ENCODE measurements around the gene PLA2G10.
"Not testable (repeated sequence)": the region's sequence is repeated elsewhere in the genome, so short reads cannot be mapped to it uniquely, and the experiment has no call there.

The PLA2G10 gene, protein sequence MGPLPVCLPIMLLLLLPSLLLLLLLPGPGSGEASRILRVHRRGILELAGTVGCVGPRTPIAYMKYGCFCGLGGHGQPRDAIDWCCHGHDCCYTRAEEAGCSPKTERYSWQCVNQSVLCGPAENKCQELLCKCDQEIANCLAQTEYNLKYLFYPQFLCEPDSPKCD

DNA sequence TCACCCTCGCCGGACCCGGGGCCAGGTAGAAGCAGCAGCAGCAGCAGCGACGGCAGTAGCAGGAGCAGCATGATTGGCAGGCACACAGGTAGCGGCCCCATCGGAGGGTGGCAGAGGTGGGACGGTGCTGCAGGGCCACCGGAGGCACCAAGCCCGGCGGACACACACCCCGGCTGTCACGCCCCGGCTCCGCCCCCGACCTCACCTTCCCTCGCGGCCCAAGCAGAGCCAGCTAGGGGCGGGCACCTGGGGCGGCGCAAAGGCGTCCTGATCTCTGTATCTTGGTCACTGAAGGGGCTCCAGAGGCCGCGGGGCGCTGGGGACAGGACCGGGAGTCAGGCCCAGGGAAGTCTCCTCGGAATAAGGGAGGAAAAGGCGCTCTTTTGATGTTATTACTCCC is at the start of gene PLA2G10:
TSS of gene PLA2G10 (minus strand) at position 180 of the 400 bp plus-strand sequence. CDS start at position 101, 79 bp downstream.
- DNase-seq (ENCODE audit: low spot score) = not testable (repeated sequence)

DNA sequence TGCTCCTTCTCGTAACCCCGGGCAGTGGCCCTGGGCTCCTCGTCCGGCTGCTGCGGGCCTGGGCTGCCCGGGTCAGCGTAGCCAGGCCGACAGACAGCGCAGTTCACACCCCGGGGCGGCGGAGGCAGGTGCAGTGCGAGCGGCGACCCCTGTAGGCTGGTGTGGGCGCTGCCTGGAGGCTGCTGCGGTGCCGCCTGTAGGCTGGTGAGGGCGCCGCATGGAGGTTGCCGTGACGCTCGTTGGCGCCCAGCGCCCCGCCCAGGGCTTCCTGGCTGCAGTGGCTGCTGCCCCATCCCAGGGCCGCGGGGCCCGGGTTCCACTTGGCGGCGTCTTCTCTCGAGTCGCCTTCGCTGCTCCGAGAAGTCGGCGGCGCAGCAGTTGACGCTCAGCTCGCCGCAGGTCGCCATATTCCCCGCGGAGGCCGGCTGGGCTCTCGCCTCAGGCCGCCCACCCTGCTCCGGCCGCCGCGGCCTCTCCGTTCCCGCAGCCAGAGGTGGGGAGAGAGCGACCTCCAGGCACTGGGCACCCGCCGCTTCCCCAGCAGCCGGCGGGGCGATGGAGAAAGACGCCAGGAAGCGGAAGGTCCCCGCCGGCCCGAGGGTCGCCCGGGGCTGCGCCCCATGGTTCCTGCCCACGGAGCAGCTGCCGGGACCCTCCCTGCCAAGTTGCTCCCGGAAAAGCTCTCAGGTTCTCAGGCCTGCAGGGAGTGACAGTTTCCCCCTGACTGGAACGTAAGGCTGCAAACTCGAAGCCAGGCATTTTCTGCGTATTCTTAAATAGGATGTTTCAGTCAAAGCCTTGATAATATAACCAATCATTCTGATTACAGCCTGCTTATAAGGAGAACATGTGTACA is 48.4 kb upstream of the PLA2G10 start, which contains the start of gene NPIPA2:
TSS of gene NPIPA2 (plus strand) at position 261 of the 856 bp plus-strand sequence. CDS start 5,533 bp downstream, outside the sequence.
- DNase-seq (ENCODE audit: low spot score) = not testable (repeated sequence)

DNA sequence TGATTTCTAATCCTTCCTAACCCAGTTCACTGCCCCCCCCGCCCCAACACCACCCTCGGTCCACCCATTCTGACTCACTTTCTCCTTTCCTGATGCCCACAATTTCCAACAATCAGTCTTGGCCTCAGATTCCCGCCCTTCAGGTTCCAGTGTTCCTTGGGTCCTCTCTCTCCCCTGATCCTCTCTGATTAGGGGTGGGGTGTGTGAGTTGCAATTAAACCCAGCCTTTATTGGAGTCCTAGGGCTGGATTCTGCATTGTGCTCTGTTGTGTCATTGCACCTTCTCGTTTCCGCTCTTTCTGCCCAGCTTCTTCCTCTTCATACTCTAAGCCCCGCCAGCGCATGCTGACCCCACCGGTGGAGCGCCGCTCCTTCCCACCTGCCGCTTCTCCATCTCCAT is 47.7 kb upstream of the PLA2G10 start:
- DNase-seq (ENCODE audit: low spot score) = not testable (repeated sequence)

DNA sequence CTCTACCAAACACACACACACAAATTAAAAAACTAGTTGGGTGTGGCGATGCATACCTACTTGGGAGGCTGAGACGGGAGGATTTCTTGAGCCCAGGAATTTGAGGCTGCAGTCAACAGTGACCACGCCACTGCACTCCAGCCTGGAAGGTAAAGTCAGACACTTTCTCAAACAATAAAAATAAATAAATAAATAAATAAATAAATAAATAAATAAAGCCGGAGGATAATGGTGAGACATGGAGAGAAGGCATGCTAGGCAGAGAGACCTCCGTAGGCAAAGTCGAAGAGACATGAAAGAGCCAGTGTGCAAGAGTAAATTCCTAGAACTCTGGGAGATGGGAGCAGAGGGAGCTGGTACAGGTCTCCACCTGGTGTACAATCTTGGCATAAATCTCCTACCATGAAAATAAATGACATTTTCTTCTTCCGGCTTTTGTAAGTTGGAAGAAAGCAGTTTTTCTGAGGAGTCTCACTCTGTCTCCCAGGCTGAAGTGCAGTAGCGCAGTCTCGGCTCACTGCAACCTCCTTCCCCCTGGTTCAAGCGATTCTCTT is 46.8 kb upstream of the PLA2G10 start:
- not testable (repeated sequence) for DNase-seq (ENCODE audit: low spot score)

DNA sequence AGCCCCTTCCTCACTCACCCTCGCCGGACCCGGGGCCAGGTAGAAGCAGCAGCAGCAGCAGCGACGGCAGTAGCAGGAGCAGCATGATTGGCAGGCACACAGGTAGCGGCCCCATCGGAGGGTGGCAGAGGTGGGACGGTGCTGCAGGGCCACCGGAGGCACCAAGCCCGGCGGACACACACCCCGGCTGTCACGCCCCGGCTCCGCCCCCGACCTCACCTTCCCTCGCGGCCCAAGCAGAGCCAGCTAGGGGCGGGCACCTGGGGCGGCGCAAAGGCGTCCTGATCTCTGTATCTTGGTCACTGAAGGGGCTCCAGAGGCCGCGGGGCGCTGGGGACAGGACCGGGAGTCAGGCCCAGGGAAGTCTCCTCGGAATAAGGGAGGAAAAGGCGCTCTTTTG is 39.1 kb upstream of the PLA2G10 start:
- DNase-seq (ENCODE audit: low spot score) = not testable (repeated sequence)

DNA sequence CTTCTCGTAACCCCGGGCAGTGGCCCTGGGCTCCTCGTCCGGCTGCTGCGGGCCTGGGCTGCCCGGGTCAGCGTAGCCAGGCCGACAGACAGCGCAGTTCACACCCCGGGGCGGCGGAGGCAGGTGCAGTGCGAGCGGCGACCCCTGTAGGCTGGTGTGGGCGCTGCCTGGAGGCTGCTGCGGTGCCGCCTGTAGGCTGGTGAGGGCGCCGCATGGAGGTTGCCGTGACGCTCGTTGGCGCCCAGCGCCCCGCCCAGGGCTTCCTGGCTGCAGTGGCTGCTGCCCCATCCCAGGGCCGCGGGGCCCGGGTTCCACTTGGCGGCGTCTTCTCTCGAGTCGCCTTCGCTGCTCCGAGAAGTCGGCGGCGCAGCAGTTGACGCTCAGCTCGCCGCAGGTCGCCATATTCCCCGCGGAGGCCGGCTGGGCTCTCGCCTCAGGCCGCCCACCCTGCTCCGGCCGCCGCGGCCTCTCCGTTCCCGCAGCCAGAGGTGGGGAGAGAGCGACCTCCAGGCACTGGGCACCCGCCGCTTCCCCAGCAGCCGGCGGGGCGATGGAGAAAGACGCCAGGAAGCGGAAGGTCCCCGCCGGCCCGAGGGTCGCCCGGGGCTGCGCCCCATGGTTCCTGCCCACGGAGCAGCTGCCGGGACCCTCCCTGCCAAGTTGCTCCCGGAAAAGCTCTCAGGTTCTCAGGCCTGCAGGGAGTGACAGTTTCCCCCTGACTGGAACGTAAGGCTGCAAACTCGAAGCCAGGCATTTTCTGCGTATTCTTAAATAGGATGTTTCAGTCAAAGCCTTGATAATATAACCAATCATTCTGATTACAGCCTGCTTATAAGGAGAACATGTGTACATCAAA is 9.3 kb upstream of the PLA2G10 start, which contains the start of gene NPIPA3:
TSS of gene NPIPA3 (plus strand) at position 256 of the 856 bp plus-strand sequence. CDS start 5,533 bp downstream, outside the sequence.
- not testable (repeated sequence) for DNase-seq (ENCODE audit: low spot score)

DNA sequence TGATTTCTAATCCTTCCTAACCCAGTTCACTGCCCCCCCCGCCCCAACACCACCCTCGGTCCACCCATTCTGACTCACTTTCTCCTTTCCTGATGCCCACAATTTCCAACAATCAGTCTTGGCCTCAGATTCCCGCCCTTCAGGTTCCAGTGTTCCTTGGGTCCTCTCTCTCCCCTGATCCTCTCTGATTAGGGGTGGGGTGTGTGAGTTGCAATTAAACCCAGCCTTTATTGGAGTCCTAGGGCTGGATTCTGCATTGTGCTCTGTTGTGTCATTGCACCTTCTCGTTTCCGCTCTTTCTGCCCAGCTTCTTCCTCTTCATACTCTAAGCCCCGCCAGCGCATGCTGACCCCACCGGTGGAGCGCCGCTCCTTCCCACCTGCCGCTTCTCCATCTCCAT is 8.6 kb upstream of the PLA2G10 start:
- DNase-seq (ENCODE audit: low spot score) = not testable (repeated sequence)

DNA sequence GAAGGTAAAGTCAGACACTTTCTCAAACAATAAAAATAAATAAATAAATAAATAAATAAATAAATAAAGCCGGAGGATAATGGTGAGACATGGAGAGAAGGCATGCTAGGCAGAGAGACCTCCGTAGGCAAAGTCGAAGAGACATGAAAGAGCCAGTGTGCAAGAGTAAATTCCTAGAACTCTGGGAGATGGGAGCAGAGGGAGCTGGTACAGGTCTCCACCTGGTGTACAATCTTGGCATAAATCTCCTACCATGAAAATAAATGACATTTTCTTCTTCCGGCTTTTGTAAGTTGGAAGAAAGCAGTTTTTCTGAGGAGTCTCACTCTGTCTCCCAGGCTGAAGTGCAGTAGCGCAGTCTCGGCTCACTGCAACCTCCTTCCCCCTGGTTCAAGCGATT is 7.8 kb upstream of the PLA2G10 start:
- not testable (repeated sequence) for DNase-seq (ENCODE audit: low spot score)

DNA sequence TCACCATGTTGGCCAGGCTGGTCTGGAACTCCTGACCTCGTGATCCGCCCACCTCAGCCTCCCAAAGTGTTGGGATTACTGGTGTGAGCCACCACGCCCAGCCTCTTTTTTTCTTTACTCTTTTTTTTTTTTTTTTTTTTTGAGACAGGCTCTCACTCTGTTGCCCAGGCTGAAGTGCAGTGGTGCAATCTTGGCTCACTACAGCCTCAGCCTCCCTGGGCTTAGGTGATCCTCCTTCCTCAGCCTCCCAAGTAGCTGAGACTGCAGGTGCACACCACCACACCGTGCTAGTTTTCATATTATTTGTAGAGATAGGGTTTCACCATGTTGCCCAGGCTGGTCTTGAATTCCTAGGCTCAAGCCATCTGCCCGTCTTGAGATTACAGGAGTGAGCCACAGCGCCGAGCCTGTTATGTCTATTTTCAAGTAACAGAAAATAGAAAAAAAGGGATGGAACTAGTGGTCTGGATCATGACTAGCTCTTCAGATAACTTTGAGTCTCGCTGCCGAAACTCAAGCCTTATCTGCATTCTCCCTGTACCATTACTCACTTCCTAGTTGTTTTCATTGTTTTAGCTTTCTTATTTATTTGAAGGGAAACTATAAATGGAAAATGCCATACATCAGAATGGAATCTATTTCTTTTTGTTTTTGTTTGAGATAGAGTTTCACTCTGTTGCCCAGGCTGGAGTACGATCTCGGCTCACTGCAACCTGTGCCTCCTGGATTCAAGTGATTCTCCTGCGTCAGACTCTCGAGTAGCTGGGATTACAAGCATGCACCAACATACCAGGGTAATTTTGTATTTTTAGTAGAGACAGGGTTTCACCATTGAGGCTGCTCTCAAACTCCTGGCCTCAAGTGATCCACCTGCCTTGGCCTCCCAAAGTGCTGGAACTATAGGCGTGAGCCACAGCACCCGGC is 8.0 kb downstream of the PLA2G10 start:
- DNase-seq (ENCODE audit: low spot score) = not testable (repeated sequence)

DNA sequence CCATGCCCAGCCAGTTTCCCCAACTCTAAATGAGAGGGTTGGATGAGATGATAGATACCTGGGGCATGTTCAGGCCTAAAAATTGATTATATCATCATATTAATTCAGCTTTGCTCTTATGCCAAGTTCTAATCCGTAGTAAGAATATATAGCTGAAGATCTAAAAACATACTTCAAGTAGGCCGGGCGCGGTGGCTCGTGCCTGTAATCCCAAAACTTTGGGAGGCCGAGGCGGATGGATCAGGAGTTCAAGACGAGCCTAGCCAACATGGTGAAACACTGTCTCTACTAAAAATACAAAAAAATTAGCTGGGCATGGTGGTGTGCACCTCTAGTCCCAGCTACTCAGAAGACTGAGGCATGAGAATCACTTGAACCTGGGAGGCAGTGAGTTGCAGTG is 12.0 kb downstream of the PLA2G10 start:
- DNase-seq (ENCODE audit: low spot score) = no peak

DNA sequence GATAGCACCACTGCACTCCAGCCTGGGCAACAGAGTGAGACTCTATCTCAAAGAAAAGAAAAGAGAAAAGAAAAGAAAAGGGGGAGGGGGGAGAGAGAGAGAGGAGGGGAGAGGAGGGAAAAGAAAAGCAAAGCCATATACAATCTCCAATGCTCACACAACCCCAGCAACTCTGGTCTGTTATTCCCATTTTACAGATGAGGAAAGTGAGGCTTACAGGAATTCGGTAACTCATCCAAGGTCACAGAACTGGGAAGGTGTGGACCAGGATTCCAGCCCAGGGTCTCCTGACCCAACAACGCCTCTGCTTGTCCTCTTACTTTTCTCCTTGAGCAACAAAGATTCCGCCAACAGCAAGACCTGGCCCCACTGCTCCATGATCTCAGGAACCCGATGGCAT is 13.0 kb downstream of the PLA2G10 start:
- no peak for DNase-seq (ENCODE audit: low spot score)

DNA sequence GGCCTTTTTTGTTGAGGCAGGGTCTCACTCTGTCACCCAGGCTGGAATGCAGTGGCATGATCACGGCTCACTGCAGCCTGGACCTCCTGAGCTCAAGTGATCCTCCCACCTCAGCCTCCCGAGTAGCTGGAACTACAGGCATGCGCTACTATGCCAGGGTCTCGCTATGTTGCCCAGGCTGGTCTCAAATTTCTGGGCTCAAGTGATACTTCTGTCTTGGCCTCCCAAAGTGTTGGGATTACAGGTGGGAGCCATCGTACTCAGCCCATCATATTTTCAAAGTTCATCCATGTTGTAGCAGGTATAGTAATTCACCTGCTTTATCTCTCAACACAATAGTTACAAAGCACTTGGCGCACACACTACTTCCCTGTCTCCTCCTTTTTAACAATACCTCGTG is 13.7 kb downstream of the PLA2G10 start:
- DNase-seq (ENCODE audit: low spot score) = not testable (repeated sequence)

DNA sequence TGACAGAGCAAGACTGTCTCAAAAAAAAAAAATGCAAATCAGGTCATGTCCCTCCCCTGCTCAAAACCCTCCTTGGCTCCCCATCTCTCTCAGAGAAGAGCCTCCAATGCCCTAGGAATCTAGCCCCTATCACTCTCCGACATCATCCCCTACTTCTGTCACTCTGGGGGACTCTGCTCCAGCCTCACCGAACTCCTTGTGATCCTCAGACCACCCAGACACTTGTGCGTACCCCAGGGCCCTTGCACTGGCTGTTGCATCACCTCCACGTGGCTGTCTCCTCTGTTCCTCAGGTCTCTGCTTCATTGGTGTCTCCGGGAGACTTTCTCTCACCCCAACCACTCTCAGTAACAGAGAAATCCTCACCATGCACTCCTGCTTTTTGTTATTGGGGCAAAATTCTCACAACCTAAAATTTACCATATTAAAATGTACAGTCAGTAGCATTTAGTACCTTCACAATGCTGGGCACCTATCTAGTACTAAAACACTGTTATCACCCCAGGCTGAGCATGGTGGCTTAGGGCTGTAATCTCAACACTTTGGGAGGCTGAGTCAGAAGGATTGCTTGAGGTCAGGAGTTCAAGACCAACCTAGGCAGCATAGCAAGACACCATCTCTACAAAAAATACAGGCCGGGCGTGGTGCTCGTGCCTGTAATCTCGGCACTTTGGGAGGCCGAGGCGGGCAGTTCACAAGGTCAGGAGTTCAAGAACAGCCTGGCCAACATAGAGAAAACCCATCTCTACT is 15.2 kb downstream of the PLA2G10 start:
- no peak for DNase-seq (ENCODE audit: low spot score)

DNA sequence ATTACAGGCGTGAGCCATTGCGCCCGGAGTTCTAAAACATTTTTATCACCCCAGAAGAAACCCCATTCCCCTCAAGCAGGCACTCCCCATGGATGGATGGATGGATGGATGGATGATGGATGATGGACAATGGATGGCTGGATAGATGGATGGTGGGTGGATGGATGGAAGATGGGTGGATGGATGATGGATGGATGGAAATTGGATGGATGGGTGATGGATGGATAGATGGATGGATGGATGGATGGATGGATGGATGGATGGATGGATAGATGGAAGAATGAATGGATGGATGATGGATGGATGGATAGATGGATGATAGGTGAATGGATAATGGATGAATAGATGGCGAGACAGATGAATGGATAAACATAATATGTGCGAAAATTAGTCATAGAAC is 16.5 kb downstream of the PLA2G10 start:
- no peak for DNase-seq (ENCODE audit: low spot score)

DNA sequence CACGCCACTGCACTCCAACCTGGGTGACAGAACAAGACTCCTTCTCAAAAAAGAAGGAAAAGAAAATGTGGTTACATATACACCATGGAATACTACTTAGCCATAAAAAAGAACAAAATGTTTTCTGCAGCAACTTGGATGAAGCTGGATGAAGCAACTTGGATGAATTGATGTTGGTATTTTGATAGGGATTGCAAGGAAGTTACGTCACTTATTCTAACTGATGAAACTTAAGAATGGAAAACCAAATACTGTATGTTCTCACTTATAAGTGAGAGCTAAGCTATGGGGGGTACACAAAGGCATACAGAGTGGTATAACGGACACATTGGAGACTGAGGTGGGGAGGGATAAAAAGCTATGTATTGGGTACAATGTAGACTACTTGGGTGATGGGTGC is 17.5 kb downstream of the PLA2G10 start:
- DNase-seq (ENCODE audit: low spot score) = no peak

DNA sequence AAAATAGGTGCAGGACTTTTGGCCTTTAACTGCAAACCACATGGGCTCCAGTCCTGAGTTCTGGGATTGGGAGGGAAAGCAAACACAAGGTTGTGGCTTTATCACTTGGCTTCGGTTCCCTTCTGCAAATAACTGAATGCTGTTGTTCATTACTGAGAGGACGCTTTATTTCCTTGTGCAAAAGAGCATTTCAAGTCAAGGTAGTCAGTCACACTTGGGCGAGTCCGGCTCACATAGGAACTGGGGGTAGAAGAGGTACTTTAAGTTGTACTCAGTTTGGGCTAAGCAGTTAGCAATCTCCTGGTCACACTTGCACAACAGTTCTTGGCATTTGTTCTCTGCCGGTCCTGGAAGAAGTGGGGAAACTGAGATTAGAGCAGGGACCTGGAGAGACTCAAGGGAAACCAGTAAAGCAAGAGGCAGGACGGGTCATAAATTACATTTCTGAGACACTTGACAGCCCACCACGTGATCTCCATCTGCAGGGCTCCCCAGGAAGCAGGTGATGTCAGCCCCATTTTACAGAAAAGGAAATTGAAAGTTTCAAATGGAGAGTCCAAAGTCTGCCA is 21.6 kb downstream of the PLA2G10 start:
- no peak for DNase-seq (ENCODE audit: low spot score)

DNA sequence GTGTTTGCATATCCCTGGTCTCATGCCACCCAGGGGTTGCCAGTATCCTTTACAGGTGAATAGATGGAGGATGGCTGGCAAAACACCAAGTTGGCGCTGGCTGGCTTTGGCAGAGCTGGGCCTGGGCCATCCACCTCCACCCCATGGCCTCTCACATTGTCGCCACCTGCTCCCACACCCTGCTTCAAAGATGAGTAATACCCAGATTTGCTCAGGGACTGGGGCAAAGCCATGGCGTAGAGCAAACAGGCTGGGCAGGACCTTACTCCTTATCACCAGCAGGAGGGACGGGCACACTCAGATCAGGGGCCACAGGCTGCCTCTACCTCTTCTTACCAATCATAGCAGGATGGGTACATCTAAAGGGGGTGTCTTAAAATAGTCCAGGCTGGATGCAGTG is 24.3 kb downstream of the PLA2G10 start:
- DNase-seq (ENCODE audit: low spot score) = no peak

DNA sequence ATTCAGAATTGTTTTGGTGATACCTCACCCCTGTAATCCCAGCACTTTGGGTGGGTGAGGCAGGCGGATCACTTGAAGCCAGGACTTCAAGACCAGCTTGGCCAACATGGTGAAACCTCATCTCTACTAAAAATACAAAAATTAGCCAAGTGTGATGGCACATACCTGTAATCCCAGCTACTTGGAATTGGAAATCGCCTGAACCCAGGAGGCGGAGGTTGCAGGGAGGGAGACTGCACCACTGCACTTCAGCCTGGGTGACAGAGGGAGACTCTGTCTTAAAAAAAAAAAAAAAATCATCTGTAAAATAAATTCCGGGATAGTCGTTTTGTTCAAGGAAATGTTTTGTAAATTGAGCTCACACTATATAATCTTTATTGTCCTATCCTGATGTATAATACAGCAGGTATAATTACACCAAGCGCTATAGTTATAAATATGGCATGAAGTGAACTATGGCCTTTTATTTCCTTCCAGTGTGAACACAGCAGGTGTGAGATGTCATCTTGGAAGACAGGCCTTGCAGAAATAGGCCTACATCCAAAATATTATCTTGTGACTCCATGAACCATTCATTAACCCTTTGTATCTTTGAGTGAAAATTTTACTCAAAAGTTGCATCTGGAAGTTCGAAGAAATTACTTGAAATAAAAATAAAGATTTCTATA is 25.4 kb downstream of the PLA2G10 start:
- no peak for DNase-seq (ENCODE audit: low spot score)

All from pons (tissue), 1 donor.